Stimulated activated CD4-positive, alpha-beta T cell treated with anti-CD3 and anti-CD28 coated beads, Interleukin-12 subunit alpha, Interleukin-12 subunit beta, amount 100 ng/mL, for 24 hours (primary cell): ENCODE data around the gene USH2A.

Experiments
- DNase-seq, 2 experiments: peaks; one replicate each; pipeline ENCODE4 v3.0.0-alpha.2; 2020; ENCODE audit warnings: low read depth in 2 of 2

The USH2A gene

DNA sequence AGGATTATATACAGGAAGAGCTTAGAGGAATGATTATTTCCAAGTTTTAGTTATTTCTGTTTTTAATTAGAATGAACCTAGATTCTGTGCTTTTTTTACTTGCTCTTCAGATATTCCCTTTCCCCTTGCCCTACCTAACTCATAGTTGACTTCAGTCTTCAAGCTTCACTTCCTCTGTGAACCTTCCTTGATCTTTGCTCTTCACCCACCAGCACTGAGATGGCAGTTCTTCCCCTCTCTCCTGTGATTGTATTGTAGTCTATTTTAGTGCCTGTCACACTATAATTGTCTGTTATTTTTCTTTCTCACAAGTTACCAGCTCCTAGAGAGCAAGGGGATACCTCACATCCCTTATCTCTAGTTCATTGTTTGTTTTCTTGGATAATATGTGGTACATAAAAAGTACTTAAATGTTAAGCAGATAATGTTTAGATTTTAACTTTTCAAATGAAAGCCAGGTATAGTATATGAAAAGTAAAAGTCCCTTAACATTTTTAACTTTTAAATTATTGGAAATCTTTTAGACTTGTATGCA is 822.9 kb downstream of the USH2A start:
- DNase-seq = no peak

GRCh38 chr1:215599418-215600074 is 823.7 kb downstream of the USH2A start:
- no peak for DNase-seq

- no peak for DNase-seq
Observed at GRCh38 chr1:215597961-215598360, 825.3 kb downstream of the USH2A start.

DNA sequence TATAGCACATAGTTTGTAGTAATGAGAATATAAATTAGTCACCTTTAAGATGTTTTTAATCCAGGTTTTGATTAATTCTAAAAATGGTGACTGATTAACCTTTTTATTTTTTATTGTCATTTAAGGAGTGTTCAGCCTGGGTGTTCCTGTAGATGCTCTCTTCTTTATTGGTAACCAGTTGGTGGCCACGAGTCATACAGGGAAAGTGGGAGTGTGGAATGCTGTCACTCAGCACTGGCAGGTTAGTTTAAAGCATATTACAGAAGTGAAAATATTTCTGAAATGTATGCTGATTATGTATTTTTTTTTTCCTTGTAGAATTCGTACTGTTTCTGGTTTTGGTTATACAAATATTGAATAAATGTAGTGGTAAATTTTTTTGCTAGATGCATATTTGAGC is 828.0 kb downstream of the USH2A start:
- DNase-seq = no peak

DNA sequence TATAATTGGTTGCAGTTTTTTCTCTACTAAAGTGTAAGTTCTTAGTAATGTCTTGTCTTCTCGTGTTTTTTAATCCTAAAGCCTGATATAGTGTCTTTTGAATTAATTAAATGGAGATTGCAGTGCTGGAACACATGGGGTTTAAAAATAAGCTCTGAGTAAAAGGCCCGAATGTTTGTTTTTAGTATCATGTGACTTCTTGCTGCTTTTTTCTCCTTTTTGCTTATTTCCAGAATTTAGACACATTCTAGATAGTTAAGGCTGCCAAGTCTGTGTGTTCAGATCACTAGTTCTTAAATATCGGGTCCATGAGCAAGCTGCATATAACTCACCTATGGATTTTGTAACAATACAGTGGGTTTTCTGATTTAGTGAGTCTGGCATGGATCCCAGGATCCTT is 828.6 kb downstream of the USH2A start:
- no peak for DNase-seq

DNA sequence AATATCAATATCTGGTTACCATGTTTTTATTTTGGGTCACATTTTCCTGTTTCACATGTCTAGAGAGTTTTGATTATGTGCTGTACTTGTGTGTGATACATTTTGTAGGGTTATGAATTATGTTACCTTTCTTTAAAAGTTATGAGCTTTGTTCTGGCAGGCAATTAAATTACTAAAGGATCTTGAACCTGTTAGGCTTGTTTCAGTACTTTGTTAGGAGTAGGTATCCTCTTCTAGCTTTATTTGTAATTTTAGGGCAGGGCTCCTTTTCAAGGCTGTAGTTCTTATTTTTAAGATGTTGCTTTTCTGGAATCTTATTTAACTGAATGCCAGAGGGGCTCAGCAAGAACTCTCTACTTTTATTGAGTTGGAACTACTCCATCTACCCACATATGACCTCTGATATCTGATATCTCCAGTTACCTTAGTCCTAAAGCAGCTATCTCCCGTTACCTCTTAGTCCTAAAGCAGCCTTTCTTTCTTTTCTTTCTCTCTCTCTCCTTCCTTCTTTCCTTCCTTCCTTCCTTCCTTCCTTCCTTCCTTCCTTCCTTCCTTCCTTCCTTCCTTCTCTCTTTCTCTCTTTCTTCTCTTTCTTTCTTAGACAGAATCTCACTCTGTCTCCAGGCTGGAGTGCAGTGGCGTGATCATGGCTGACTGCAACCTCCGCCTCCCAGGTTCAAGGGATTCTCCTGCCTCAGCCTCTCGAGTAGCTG is 832.3 kb downstream of the USH2A start:
- no peak for DNase-seq

GRCh38 chr1:215589650-215590435 is 833.4 kb downstream of the USH2A start:
- DNase-seq = no peak

GRCh38 chr1:215584389-215584788 is 838.9 kb downstream of the USH2A start:
- no peak for DNase-seq

DNA sequence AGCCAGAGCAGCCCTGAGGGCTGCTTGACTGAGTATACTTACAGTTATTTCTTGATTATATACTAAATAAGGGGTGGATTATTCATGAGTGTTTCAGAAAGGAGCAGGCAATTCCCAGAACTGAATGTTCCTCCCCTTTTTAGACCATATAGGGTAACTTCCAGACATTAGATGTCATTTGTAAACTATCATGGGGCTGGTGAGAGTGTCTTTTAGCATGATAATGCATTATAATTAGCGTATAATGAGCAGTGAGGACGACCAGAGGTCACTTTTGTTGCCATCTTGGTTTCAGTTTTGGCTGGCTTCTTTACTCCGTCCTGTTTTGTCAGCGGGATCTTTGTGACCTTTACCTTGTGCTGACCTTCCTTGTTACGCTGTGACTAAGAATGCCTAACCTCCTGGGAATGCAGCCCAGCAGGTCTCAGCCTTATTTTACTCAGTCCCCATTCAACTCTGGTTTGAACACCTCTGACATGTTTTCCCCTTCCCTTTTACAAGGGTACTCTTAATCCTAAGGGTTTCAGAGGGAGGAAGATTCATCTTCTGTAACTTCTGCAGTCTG is 840.0 kb downstream of the USH2A start:
- no peak for DNase-seq

- DNase-seq = no peak
Observed at GRCh38 chr1:215581896-215582295, 841.4 kb downstream of the USH2A start.
